BLaER1 (cell line): Measurements from ENCODE around the gene WWOX.
"Not testable (repeated sequence)": the region's sequence is repeated elsewhere in the genome, so short reads cannot be mapped to it uniquely, and the experiment has no call there.

ENCODE experiments used
- H3K27ac ChIP-seq: shearing (Covaris generic); formaldehyde crosslinking; 2 replicates; pipeline ENCODE4 v1.8.1; 2022
- H3K27me3 ChIP-seq: shearing (Covaris generic); formaldehyde crosslinking; 2 replicates; pipeline ENCODE4 v1.8.1; 2022
- H3K36me3 ChIP-seq: shearing (Covaris generic); formaldehyde crosslinking; 2 replicates; pipeline ENCODE4 v1.8.1; 2022
- H3K4me1 ChIP-seq: shearing (Covaris generic); formaldehyde crosslinking; 2 replicates; pipeline ENCODE4 v1.8.1; 2022
- H3K4me2 ChIP-seq: shearing (Covaris generic); formaldehyde crosslinking; 2 replicates; pipeline ENCODE4 v1.8.1; 2022
- H3K4me3 ChIP-seq: shearing (Covaris generic); formaldehyde crosslinking; 2 replicates; pipeline ENCODE4 v1.8.1; 2022
- H3K9ac ChIP-seq: shearing (Covaris generic); formaldehyde crosslinking; 2 replicates; pipeline ENCODE4 v1.8.1; 2022
- H3K9me3 ChIP-seq: shearing (Covaris generic); formaldehyde crosslinking; 2 replicates; pipeline ENCODE4 v1.8.1; 2022
- H4K20me1 ChIP-seq: shearing (Covaris generic); formaldehyde crosslinking; 2 replicates; pipeline ENCODE4 v1.8.1; 2022
- Cebpa-rat ChIP-seq: shearing (Covaris generic); IDR thresholded peaks from 2 replicates; pipeline ENCODE4 v1.8.1; 2022

Gene WWOX

DNA sequence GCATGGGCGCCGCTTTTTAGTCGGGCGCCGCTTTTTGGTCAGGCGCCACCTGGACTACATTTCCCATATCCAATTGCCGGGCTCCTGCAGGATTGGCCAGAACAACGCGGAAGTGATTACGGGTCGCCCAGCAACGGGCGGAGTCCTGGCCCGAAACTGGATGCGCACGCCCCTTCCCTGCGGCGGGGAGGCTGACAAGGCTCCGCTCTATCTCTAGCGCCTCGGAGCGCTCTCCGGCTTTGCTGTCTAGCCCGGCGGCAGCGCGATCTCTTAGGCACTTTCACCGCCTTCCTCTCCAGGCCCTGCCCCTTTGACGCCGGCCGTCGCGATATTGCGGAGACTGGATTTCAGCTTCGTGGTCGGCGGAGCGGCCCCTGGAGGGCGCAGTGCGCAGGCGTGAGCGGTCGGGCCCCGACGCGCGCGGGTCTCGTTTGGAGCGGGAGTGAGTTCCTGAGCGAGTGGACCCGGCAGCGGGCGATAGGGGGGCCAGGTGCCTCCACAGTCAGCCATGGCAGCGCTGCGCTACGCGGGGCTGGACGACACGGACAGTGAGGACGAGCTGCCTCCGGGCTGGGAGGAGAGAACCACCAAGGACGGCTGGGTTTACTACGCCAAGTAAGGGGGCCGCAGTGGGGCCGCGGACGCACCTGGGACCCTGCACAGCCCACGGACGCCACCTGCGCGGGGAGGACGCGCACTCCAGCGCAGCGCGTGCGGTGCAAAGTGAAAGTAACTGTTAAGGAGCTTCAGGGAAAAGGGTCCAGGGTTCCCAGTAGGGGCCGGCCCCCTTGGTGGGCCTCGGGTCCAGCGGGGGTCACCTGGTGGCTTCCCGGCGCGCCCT is at the start of gene WWOX:
Gene WWOX (plus strand): TSS at position 384 of the 841 bp plus-strand sequence.
- Histone ChIP-seq H3K4me2 (peak within 1 kb of the TSS; percentile 82), H3K9me3 (peaks cover 6% of the 10 kb centered on the region; the same call in 1 of the 2 replicates), H3K4me3 (peak within 1 kb of the TSS; percentile 86), H4K20me1 (peaks cover 29% of the 10 kb centered on the region; the same call in 1 of the 2 replicates), H3K27me3 (no peaks in the 10 kb centered on the region), H3K36me3 (0 out of 2 replicates have a peak, but pooled peaks cover 11% of the 10 kb centered on the region), H3K4me1 (peaks cover 14% of the 10 kb centered on the region), H3K9ac (peak within 1 kb of the TSS; percentile 85), H3K27ac (peak within 1 kb of the TSS; percentile 89)
- no peak for TF ChIP-seq Cebpa-rat

GRCh38 chr16:78050734-78051400 is 48.6 kb upstream of the WWOX start:
- TF ChIP-seq Cebpa-rat = no peak
- Histone ChIP-seq H3K36me3 (no peaks in the 10 kb centered on the region), H3K4me2 (no peak overlapping the region), H3K4me3 (no peak overlapping the region), H3K27me3 (no peaks in the 10 kb centered on the region), H4K20me1 (no peaks in the 10 kb centered on the region), H3K9ac (no peak overlapping the region), H3K4me1 (no peaks in the 10 kb centered on the region), H3K9me3 (no peaks in the 10 kb centered on the region), H3K27ac (no peak overlapping the region)

- H3K9me3 ChIP-seq = no peaks in the 10 kb centered on the region
- H3K4me3 ChIP-seq = no peak overlapping the region
- H3K27me3 ChIP-seq = no peaks in the 10 kb centered on the region
- H3K36me3 ChIP-seq = no peaks in the 10 kb centered on the region
- H3K27ac ChIP-seq = no peak overlapping the region
- H4K20me1 ChIP-seq = no peaks in the 10 kb centered on the region
- no peak overlapping the region for H3K9ac ChIP-seq
- no peak for TF ChIP-seq Cebpa-rat
- no peak overlapping the region for H3K4me2 ChIP-seq
- peaks cover 4% of the 10 kb centered on the region; the same call in 1 of the 2 replicates for H3K4me1 ChIP-seq
These were observed 41.5 kb upstream of the WWOX start for GRCh38 chr16:78057803-78058564.

GRCh38 chr16:78059806-78060205 is 39.6 kb upstream of the WWOX start:
- not testable (repeated sequence) for H4K20me1 ChIP-seq, H3K9me3 ChIP-seq, H3K27me3 ChIP-seq, H3K4me2 ChIP-seq, H3K4me3 ChIP-seq, H3K9ac ChIP-seq, H3K4me1 ChIP-seq, H3K36me3 ChIP-seq, H3K27ac ChIP-seq

DNA sequence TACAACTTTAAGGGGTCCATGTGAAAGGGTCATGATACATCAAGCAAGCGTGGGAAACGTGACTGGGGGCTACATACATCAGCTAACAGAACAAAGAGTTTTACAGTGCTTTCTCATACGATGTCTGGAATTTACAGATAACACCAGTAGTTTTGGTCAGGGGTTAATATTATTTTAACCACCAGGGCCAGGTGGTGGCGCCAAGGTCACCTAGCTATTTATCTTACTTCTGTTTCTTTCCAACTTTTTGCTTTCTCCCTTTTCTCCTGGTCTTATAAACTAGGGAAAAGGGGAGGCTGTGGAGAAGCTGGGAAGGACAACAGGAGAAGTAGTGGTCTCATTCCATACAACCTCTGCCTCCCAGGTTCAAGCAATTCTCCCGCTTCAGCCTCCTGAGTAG is 39.2 kb upstream of the WWOX start:
- Histone ChIP-seq H3K9me3 (no peaks in the 10 kb centered on the region), H3K9ac (no peak overlapping the region), H3K4me2 (no peak overlapping the region), H3K4me1 (peaks cover 6% of the 10 kb centered on the region; the same call in 1 of the 2 replicates), H3K27ac (no peak overlapping the region), H4K20me1 (no peaks in the 10 kb centered on the region), H3K27me3 (no peaks in the 10 kb centered on the region), H3K36me3 (no peaks in the 10 kb centered on the region), H3K4me3 (no peak overlapping the region)
- no peak for TF ChIP-seq Cebpa-rat

- H3K27ac ChIP-seq = no peak overlapping the region
- TF ChIP-seq Cebpa-rat = no peak
- no peaks in the 10 kb centered on the region for H3K9me3 ChIP-seq
- no peak overlapping the region for H3K9ac ChIP-seq
- H3K4me2 ChIP-seq = no peak overlapping the region
- no peaks in the 10 kb centered on the region for H3K27me3 ChIP-seq
- H4K20me1 ChIP-seq = no peaks in the 10 kb centered on the region
- H3K4me3 ChIP-seq = no peak overlapping the region
- H3K4me1 ChIP-seq = peaks cover 6% of the 10 kb centered on the region; the same call in 1 of the 2 replicates
- no peaks in the 10 kb centered on the region for H3K36me3 ChIP-seq
These were observed 38.6 kb upstream of the WWOX start for GRCh38 chr16:78060809-78061208.

GRCh38 chr16:78065319-78065718 is 34.1 kb upstream of the WWOX start:
- Histone ChIP-seq H3K4me3 (no peak overlapping the region), H3K36me3 (no peaks in the 10 kb centered on the region), H3K9ac (no peak overlapping the region), H3K4me2 (no peak overlapping the region), H3K27me3 (no peaks in the 10 kb centered on the region), H3K4me1 (peaks cover 6% of the 10 kb centered on the region; the same call in 1 of the 2 replicates), H3K9me3 (no peaks in the 10 kb centered on the region), H4K20me1 (no peaks in the 10 kb centered on the region), H3K27ac (no peak overlapping the region)
- no peak for TF ChIP-seq Cebpa-rat

- Histone ChIP-seq H3K9me3 (no peaks in the 10 kb centered on the region), H3K27me3 (no peaks in the 10 kb centered on the region), H3K4me1 (no peaks in the 10 kb centered on the region), H4K20me1 (no peaks in the 10 kb centered on the region), H3K27ac (no peak overlapping the region), H3K36me3 (no peaks in the 10 kb centered on the region), H3K4me3 (no peak overlapping the region), H3K4me2 (no peak overlapping the region), H3K9ac (no peak overlapping the region)
- TF ChIP-seq Cebpa-rat = no peak
These were observed 29.5 kb upstream of the WWOX start for GRCh38 chr16:78069913-78070312.

GRCh38 chr16:78072275-78072674 is 27.2 kb upstream of the WWOX start:
- no peak overlapping the region for H3K4me3 ChIP-seq
- no peak overlapping the region for H3K9ac ChIP-seq
- H3K9me3 ChIP-seq = no peaks in the 10 kb centered on the region
- no peaks in the 10 kb centered on the region for H3K36me3 ChIP-seq
- H3K27me3 ChIP-seq = no peaks in the 10 kb centered on the region
- H4K20me1 ChIP-seq = no peaks in the 10 kb centered on the region
- no peak overlapping the region for H3K27ac ChIP-seq
- no peak overlapping the region for H3K4me2 ChIP-seq
- no peak for TF ChIP-seq Cebpa-rat
- no peaks in the 10 kb centered on the region for H3K4me1 ChIP-seq
